Left cardiac atrium (tissue), 4 donors: Measurements from ENCODE around the gene CD300LB. TPM values are rescaled to one million over a fixed set of nuclear protein-coding genes. Genes with fewer than 3 reads are reported as not detected.
"Not testable (repeated sequence)": the region's sequence is repeated elsewhere in the genome, so short reads cannot be mapped to it uniquely, and the experiment has no call there.

Experiments
- ATAC-seq, 2 donors: fragments of 200-7000 bp; cut with Tn5 transposase; one replicate each; pipeline ENCODE4 v1.9.1; 2020; ENCODE audit warnings: mild to moderate bottlenecking in 2 of 2, moderate library complexity in 2 of 2
- DNase-seq: peaks from one replicate; pipeline ENCODE4 v3.0.0-alpha.2; 2020
- intact Hi-C, 2 donors: fragments of 100-400 bp; cut with DNase I; formaldehyde crosslinking; loops; one replicate each; pipeline versions ENCODE4 v1.14.1 to v1.15.1; 2022 to 2023
- total RNA-seq, 2 donors: library from RNA; stranded (reverse); fragmentation: NEBNext Ultra II Directional; extraction: Animal tissue kit (Norgen Biotek cat#: 25700); gene quantifications; one replicate each; pipeline ENCODE4 v1.2.1, GENCODE V29; 2021
- donor health status: DM: no; HTN: yes; CAD: no.
- donor health status: DM: no; HTN: yes; CAD: no; lungs with severe emphysema.
- donor health status: DM: yes; HTN: yes; CAD: no.
- donor health status: Dilated cardiomyopathy.

CD300LB gene
- total RNA-seq, 2 donors from 2014 or later = 0.29 to 0.32 TPM

DNA sequence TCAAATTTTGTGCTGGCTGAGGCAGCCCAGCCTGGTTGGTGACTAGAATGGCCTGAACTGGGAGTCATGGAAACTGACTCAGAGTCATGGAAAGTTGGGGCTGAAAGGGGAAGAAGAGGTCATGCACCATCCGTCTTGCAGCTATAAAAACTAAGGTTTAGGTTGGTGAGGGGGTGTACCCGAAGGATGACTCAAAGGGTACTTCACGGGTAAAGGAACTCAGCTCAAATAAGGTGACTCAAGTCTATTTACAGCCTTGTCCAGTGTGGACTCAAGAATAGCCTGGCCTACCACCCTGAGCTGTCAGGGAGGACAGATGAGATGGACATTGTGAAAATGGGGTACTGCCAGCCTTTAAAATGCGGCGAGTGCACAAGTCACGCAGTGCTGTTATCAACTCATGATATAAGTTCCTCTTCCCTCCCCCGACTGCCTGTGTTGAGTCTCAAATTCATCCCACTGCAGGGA is 18.6 kb downstream of the CD300LB start:
- ATAC-seq = peak in 1 of 2 donors; percentile 82
- DNase-seq = no peak
- intact Hi-C loops = no loop called here

DNA sequence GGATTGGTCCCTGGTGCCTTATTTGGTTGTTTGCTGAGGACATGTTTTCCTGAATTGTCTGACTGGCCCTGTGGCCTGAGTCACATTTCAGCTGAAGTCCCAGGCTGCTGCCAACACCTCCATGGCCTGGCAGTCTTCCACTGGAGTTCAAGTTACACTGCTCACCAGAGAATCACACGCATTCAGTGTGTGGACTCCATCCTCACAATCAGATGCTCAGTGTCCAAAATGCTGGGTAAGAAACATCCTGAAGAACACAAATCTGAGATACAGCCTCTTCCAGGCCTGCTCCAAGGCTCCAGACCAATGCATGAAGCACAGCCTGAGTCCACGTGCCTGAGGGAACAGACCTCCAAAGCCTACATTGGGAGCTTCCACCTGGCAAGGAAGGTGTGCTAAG is 19.2 kb downstream of the CD300LB start:
- ATAC-seq (peak; percentile 86 to 90), DNase-seq (peak; percentile 53)
- intact Hi-C loops = no loop called here

DNA sequence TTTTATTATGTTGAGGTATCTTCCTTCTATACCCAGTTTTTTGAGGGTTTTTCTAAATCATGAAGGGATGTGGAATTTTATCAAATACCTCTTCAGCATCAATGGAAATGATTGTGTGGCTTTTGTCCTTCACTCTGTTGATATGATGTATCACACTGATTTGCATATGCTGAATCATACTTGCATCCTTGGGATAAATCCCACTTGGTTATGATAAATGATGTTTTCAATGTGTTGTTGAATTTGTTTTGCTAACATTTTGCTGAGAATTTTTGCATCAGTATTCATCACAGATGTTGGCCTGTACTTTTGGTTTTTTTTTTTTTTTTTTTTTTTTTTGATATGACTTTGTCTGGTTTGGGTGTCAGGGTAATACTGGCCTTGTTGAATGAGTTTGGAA is 23.1 kb downstream of the CD300LB start:
- no peak for ATAC-seq
- intact Hi-C loops = no loop called here
- DNase-seq = no peak

DNA sequence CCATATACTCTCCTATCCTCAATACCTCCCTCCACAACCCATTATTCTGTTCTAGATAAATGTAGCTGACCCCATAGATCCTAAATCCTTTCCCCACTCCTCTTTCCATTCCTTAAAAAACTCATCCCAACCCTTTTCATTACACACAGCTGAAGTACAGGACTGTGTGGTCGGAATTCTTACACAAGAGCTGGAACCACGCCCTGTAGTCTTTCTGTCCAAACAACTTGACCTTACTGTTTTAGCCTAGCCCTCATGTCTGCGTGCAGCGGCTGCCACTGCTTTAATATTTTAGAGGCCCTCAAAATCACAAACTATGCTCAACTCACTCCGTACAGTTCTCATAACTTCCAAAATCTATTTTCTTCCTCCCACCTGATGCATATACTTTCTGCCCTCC is 27.3 kb downstream of the CD300LB start:
- intact Hi-C loops, ATAC-seq, DNase-seq: not testable (repeated sequence)

DNA sequence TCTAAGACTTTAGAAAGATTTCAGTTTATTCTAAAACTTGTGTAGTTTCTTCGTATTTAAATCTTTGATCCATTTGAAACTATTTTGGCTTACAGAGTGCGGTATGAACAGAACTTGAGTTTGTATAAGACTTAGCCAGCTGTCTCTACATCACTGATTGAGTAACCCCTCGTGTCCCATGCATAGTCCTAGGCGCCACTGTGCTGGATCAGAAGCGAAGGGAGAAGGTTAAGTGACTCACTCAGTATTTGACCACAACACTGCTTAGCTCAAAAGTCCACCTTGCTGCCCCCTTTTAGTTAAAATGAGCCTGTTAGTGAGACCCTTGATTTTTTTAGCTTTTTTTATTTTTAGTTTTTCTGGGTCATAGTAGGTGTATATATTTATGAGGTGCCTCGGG is 28.4 kb downstream of the CD300LB start:
- intact Hi-C loops = no loop called here
- ATAC-seq = no peak
- no peak for DNase-seq

DNA sequence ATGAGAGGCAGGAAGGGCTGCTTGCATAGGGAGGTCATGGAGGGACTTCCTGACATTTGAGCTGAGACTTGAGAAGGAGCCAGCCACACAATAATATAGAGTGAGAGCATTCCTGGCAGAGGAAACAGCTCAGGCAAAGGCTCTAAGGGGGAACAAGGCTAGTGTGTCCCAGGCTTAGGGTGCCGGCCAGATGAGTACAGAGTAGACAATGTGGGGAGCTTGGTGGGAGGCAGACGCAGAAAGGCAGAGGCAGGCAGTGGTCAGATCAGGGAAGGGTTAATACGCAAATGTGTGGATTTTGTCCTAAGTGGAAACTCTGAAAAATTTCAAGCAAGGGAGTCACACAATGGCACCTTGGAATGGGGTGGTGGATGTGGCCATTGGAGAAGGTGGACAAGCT is 31.3 kb downstream of the CD300LB start:
- no peak for DNase-seq
- no peak for ATAC-seq
- intact Hi-C loops = no loop called here

DNA sequence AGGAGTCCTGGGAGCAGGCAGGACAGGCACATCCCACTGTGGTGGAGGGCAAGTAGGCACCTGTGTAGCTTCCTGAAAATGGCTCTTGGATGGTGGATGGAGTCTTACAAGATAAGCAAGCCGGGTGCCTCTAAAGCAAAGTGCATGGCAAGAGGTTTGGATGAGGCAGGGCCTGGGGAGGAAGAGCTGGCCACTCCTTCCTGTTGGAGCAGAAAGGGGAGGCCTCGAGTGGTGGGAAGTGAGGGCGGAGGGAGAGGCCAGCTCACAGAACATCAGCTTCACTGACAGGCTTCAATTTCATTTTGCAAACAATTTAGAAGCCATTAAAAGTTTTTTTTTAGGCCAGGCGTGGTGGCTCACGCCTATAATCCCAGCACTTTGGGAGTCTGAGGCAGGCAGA is 33.8 kb downstream of the CD300LB start:
- no peak for DNase-seq
- intact Hi-C loops = no loop called here
- ATAC-seq = no peak

DNA sequence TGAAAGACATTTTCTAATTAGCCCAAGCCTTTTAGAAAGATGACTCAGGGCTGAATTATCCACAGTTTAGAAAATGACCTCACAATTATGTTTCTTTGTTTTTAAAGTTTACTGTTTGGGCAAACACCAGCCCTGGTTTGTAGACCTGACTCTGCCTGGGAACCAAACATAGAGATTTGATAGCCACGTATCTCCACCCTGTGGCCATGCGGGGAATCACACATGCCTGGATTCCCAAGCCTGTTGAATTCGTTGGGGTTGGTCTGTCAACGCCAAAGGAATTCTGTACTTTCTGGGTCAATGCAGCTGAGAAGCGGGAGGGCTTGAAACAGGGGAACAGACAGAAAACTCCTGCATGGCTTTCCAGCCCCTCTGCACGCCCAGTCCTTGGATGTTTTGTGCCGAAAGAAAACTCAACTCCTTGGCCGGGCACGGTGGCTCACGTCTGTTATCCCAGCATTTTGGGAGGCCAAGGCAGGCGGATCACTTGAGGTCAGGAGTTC is 37.9 kb downstream of the CD300LB start:
- intact Hi-C loops = no loop called here
- DNase-seq (peak; percentile 64), ATAC-seq (peak; percentile 71 to 78)

DNA sequence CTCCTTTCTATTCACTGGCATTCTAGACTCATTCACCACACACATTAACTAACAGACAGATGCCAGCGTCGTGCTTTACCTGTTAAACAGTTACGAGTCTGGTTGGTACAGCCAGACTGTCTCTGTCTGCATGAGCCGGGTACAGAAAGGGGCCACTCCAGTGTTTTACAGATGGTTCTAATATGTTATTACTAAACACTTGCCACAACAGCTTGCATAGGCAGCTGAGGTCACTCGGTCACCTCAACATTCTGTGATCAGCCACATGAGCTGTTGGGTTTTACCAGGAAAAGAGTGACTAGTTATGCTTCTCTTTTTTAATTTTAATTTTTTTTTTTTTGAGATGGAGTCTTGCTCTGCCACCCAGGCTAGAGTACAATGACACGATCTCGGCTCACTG is 39.6 kb downstream of the CD300LB start:
- intact Hi-C loops = no loop called here
- DNase-seq (no peak), ATAC-seq (no peak)

DNA sequence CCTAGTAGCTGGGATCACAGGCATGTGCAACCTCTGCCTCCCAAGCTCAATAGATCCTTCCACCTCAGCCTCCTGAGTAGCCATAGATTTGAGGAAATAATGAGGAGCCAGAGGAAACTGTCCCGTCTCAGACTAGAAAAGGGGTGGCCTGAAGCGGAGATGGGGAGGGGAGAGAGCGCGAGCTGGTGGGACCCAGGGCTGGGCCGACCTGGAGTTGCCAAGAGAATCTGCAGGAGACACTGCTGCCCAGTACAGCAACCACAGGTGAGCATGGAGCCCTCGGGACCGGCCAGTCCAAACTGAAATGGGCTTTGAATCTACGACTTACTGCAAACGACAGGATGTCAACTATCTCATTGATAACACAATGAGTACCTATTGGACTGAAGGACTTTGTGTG is 40.6 kb downstream of the CD300LB start:
- intact Hi-C loops = no loop called here
- DNase-seq = no peak
- ATAC-seq = no peak

DNA sequence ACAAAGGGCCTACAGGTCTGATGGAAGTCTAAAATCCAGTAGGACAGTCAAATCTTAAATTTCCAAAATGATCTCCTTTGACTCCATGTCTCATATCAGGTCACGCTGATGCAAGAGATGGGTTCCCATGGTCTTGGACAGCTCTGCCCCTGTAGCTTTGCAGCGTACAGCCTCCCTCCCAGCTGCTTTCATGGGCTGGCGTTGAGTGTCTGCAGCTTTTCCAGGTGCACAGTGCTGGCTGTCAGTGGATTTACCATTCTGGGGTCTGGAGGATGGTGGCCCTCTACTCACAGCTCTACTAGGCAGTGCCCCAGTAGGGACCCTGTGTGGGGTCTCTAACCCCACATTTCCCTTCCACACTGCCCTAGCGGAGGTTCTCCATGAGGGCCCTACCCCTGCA is 43.0 kb downstream of the CD300LB start:
- intact Hi-C loops, ATAC-seq, DNase-seq: not testable (repeated sequence)

DNA sequence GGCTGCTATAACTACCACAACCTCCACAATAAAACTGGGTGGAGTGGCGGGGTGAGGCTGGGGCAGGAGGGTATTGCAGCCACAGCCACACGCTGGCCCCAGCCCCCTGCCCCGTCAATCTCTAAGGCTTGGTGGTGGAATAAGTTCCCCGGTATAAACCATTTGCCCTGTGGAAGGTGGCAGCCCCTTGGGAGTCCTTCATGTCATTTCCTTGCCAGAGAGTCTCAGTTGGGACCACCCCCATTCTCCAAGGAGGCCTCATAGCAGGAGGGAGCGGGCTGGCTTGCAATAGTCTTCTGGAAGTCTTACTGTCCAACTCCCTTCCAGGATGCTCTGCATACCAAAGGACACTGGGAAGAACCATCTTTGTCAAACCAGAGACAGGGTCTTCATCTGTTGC is 45.4 kb downstream of the CD300LB start:
- ATAC-seq = no peak
- intact Hi-C loops = no loop called here

DNA sequence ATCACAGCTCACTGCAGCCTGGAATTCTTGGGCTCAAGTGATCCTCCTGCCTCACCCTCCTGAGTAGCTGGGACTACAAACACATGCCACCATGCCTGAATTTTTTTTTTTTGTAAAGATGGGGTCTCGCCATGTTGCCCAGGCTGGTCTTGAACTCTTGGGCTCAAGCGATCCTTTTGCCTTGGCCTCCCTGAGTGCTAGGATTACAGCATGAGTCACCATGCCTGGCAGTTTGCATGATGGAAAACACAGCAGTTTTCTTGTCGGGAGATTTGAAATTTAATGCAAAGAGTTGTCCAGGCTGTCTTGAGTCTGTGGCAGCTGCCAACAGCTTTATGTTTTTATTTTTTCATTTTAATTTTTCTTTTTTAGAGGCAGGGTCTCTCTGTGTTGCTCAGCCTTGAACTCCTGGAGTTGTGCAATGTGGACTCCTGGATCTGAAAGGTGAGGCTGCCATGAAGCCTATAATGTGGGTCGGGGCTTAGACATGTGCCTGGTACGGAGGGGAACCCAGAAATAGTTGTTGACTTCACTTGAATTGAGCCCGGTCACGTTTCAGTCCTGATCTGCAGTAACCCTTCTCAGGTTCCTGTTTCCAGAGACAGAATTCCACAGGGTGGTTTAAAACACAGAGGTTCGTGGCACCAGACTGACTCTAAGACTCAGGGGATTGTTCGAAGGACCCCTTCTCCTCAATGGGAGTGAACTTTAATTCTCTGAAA is 46.1 kb downstream of the CD300LB start:
- DNase-seq (no peak), ATAC-seq (no peak)
- intact Hi-C loops = no loop called here

More for the DNA sequence above, 45.4 kb downstream of the CD300LB start:
- DNase-seq = no peak

DNA sequence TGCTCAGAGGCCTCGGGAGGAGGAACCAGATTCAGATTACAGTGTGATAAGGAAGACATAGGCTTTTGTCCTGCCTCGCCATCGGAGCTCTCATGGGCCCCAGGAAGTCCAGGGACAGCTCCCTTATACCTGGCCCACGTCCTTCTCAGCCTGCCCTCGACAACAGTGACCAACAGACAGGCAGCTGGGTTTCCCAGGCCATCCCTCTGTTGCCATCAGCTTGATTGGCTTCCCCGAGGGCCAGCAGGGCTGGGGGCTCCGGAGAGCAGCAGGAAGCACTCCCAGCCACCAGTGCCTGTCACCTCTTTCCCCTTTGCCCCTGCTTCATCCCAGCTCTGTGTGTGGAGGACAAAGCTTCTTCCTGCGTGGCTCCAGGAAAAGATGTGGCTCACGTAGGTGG is 47.2 kb downstream of the CD300LB start:
- intact Hi-C loops = no loop called here
- no peak for DNase-seq

DNA sequence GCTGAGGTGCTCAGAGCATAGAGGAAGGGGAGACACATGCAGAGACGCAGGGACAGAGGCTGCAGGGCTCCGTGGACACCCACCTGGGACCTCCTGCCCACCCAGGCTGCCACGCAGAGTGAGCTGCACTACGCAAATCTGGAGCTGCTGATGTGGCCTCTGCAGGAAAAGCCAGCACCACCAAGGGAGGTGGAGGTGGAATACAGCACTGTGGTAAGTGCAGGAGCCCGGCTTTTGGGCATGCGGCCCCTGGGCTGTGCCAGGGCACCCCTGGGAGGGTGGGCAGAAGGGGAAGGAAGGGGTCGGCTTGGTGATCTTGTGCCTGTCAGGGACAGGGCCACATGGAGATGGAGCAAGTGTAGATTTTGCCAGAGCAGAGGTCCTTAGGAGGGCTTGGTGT is 49.7 kb downstream of the CD300LB start:
- intact Hi-C loops = no loop called here
- ATAC-seq (no peak), DNase-seq (no peak)

More for the DNA sequence above, 47.2 kb downstream of the CD300LB start:
- ATAC-seq = no peak

DNA sequence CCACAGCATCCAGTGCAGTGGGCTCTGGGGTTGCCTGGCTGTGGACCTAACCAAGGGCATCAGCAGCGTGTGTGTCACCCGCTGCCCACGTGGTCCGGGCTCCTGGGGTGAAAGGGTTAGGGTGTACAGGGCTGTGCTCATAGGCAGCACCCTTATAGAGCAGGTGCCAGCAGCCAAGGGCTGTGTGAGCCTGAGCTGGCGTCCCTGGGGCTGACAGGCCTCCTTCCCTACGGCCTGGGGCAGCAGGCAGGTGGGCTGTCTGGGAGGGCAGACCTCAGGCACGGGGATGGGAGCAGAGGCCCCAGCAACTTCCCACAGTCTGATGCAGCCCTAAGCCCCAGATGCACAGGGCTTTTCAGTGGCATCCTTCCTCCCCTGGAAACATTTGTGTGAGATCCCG is 51.0 kb downstream of the CD300LB start:
- ATAC-seq (no peak), DNase-seq (no peak)
- intact Hi-C loops = no loop called here

DNA sequence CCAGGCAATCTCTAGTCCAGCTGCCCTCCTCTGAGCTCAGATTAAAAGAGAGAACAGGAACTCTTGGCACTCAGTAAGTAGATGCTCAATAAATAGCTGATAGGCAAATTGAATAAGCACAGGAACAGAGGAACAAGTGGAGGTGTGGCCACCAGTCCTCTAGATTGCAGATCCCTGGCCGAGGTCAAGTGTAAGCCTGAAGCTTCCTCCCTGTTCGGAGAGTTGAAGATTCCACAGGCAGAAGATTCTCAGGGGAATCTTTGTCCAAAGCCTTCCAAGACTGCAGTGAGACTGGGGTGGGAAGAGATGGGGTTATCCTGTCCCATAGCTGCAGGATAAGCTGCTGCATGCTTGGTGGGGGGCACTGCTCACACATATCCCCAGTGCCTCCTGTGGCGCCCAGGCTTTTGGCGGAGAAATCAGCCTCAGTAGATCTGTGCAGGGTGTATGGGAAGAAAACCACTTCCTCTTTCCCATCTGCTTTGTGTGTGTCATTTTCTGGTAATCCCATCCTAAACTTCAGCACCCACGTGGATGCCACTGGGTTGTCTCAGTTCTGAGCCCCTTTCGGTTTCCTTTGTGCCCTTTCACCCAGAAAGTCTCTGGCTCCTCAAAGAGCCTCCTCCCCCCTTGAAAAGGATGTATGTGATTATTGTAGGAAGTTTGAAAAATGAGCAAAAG is 52.7 kb downstream of the CD300LB start:
- DNase-seq (no peak), ATAC-seq (peak; percentile 62 to 65)
- intact Hi-C loops = no loop called here

DNA sequence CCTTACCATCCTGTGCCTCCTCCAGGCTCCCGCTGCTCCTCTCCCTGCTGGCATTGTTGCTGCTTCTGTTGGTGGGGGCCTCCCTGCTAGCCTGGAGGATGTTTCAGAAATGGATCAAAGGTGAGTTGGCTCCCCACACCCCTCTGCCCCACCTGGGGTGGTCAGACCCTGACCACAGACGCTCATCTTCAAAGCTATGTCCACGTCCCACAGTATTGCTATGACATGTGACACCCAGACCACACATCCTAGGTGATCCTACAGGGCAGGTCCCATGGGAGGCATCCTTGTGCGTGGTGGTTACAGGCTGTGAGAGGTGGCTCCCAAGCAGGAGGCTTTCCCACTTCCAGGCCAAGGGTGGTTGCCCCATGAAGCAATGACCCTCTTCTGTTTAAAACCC is 53.9 kb downstream of the CD300LB start:
- intact Hi-C loops = no loop called here
- ATAC-seq = no peak
- DNase-seq = no peak

DNA sequence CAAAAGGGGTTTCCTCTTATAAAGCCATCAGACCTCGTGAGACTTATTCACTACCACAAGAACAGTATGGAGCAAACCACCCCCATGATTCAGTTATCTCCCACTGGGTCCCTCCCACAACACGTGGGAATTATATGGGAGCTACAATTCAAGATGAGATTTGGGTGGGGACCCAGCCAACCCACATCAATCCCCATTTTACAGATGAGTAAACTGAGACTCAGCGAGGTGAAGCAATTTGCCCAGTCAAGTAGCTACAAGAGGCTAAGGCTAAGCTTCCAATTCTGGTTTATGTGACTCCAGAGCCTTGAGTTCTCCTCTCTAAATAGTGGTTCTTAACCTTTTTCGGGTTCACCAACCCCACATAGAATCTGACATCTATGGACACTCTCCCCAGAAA is 56.1 kb downstream of the CD300LB start:
- DNase-seq (no peak), ATAC-seq (no peak)
- intact Hi-C loops = no loop called here

DNA sequence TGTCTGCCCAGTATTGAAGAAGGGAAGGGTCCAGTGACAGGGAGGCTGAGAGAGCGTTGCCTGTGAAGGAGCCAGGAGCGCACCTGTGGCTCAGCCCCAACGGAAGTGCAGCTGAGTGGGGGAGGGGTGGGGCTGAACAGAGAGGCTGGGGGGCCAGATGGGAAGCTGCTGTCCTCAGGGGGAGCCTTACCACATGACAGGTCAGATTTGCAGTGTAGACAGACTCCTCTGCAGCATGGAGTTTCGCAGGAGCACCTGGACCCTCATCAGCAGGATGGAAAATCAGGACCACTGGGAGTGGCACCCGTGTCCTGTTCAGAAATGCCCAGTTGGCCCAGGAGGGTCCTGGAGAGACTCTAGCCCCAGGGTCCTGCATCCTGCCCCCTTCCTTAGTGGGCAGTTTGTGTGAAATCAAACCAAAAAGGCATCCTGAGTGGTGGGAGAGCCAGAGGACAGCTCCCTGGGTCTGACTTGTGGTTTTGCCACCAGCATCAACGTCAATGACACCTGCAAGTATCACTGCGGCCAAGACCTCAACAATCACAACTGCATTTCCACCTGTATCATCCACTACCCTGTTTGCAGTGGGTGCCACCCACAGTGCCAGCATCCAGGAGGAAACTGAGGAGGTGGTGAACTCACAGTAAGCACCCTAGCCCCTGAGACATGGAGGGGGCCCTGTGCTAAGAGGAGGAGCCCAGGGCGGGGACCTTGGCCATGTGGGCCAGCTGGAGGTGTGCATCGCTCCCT is 57.1 kb downstream of the CD300LB start:
- DNase-seq = no peak
- ATAC-seq = peak in 1 of 2 donors; percentile 48
- intact Hi-C loops = no loop called here
